ENCODE results near the gene TMEM87A. TPM values are rescaled to one million over a fixed set of nuclear protein-coding genes. Genes with fewer than 3 reads are reported as not detected.

The TMEM87A gene
- total and polyA plus RNA-seq, 2 of the 8 experiments (the other 6 are each of a cell fraction or from before 2014, with no cell fraction given), result 15.2 to 33.1 TPM

GRCh38 chr15:42276762-42277161, 3.5 kb upstream of the TMEM87A start:
- Histone ChIP-seq H3K23me2 (ENCODE audit: low read depth, low read length) (peaks cover 6% of the 10 kb centered on the region), H3K56ac (replicated peaks; ENCODE audit: insufficient read length, low read depth, low read length) (no peak overlapping the region), H3K9ac (replicated peaks in 1 of 4; ENCODE audit: extremely low read depth in 1 of 4, low read depth in 3 of 4, low read length in 3 of 4) (no peak overlapping the region), H4K5ac (ENCODE audit: insufficient read length, low read depth, low read length) (no peak overlapping the region), H3K4me2 (ENCODE audit: insufficient read depth in 1 of 2, low read depth in 2 of 2, low read length in 2 of 2) (no peak overlapping the region), H2AK5ac (ENCODE audit: low read depth, low read length) (no peak overlapping the region), H3K18ac (ENCODE audit: extremely low read depth, low read length) (no peak overlapping the region), H3K79me1 (ENCODE audit: low read depth, low read length) (no peaks in the 10 kb centered on the region), H3K4me3 (ENCODE audit: extremely low read depth in 1 of 4, insufficient read depth in 2 of 4, low read depth in 3 of 4, low read length in 4 of 4) (no peak overlapping the region), H3K14ac (ENCODE audit: insufficient read length) (no peak overlapping the region), H2BK20ac (ENCODE audit: low read length) (no peak overlapping the region), H2BK120ac (replicated peaks; ENCODE audit: low read depth, low read length) (no peak overlapping the region), H2BK15ac (ENCODE audit: low read length) (no peak overlapping the region), H3K79me2 (ENCODE audit: control insufficient read depth in 1 of 2, insufficient read depth in 2 of 2, low read length in 2 of 2) (peaks cover 0 to 12% of the 10 kb centered on the region in 2 experiments; a peak in 3 of 4 replicates), H4K20me1 (replicated peaks in 1 of 2; ENCODE audit: control insufficient read depth in 1 of 2, insufficient read depth in 2 of 2, low read length in 2 of 2) (no peaks in the 10 kb centered on the region), H4K91ac (replicated peaks; ENCODE audit: insufficient read length, low read length) (no peak overlapping the region), H3K27me3 (replicated peaks in 1 of 4; ENCODE audit: control insufficient read depth in 3 of 4, extremely low read depth in 1 of 4, insufficient read depth in 3 of 4, low read length in 3 of 4) (no peaks in the 10 kb centered on the region), H2BK5ac (ENCODE audit: low read depth, low read length) (no peak overlapping the region), H2AFZ (ENCODE audit: low read length) (no peak overlapping the region), H3K23ac (ENCODE audit: insufficient read length) (no peak overlapping the region), H3K4me1 (replicated peaks in 1 of 4; ENCODE audit: control insufficient read depth in 3 of 4, insufficient read depth in 4 of 4, low read length in 3 of 4) (peaks cover 0 to 10% (median 3%) of the 10 kb centered on the region in 4 experiments; a peak in 3 of 7 replicates), H4K8ac (ENCODE audit: extremely low read depth, insufficient read depth, low read length) (no peak overlapping the region), H3K4ac (replicated peaks; ENCODE audit: insufficient read length, low read depth, low read length) (no peak overlapping the region), H3K9me3 (ENCODE audit: insufficient read depth in 2 of 2, low read depth in 1 of 2, low read length in 1 of 2) (no peaks in the 10 kb centered on the region), H2BK12ac (ENCODE audit: low read depth, low read length) (no peak overlapping the region), H3K27ac (ENCODE audit: low read depth, low read length) (no peak overlapping the region), H3K36me3 (ENCODE audit: control insufficient read depth in 2 of 4, insufficient read depth in 4 of 4, low read length in 3 of 4) (peaks cover 0 to 3% (median 1%) of the 10 kb centered on the region in 4 experiments; a peak in 4 of 8 replicates)
- POLR2A ChIA-PET (ENCODE audit: partially characterized antibody), result no interaction called here
- CTCF ChIA-PET (ENCODE audit: partially characterized antibody), result interaction anchor here (1.0 kb wide), 1 partner anchor 138 kb away, joined by 3 read pairs; no protein-coding TSS in a partner anchor
- DNase-seq (ENCODE audit: low read depth in 1 of 2, low spot score in 2 of 2) (no peak), FAIRE-seq (no peak)
- 83 to 100% methylated on average over 2 of the region's 2 CpGs for WGBS, 2 experiments (ENCODE audit: extremely low coverage in 1 of 2, insufficient coverage in 1 of 2, insufficient read length in 1 of 2, insufficient replicate concordance in 2 of 2, low coverage in 1 of 2, low lambda C conversion rate in 2 of 2, missing lambda C conversion rate in 1 of 2)
- TF ChIP-seq EP300 (IDR thresholded peaks at IDR 0.05; ENCODE audit: borderline replicate concordance in 1 of 2, low read depth in 2 of 2, low read length in 2 of 2) (no peak), ASH2L (IDR thresholded peaks at IDR 0.05; ENCODE audit: low read length) (no peak), KDM4A (IDR thresholded peaks at IDR 0.05; ENCODE audit: low read depth, low read length, severe bottlenecking) (no peak), CTBP2 (IDR thresholded peaks at IDR 0.05; ENCODE audit: borderline replicate concordance, insufficient read depth, insufficient read length, low read length) (no peak), BACH1 (IDR thresholded peaks at IDR 0.05; ENCODE audit: low read length) (no peak), GTF2F1 (IDR thresholded peaks at IDR 0.05; ENCODE audit: borderline replicate concordance, low read depth, low read length) (no peak), YY1 (IDR thresholded peaks at IDR 0.05; ENCODE audit: low read depth, low read length) (no peak), SRF (IDR thresholded peaks at IDR 0.05; ENCODE audit: low read depth, low read length) (no peak), MAFK (IDR thresholded peaks at IDR 0.05; ENCODE audit: low read depth, low read length) (no peak), CBX8 (IDR thresholded peaks at IDR 0.05; ENCODE audit: borderline replicate concordance, low read depth, low read length) (no peak), ATF2 (IDR thresholded peaks at IDR 0.05; ENCODE audit: low read length) (no peak)
- TF ChIP-seq, protein P1, sequence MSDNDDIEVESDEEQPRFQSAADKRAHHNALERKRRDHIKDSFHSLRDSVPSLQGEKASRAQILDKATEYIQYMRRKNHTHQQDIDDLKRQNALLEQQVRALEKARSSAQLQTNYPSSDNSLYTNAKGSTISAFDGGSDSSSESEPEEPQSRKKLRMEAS (IDR thresholded peaks at IDR 0.05), result no peak
